ENCODE data around the gene ABCB1.

DNA sequence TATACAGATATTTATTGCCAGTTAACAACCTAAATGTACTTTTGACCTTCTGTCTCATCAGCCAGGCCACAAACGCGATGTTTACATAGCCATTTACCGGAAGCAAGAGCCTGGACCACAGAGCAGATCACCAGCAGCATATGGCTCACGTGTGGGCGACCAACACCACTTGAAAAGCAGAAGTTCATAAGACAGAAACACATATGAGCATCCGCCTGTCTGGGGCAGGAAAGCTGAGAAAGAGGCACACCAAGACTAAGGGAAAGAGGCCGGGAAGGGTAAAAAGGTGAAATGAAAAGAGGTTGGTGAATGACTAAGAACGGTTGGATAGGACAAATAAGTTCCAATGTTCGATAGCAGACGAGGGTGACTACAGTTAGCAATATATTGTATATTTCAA lies 1.3 kb downstream of the ABCB1 start:
- TF ChIP-seq, protein P1, sequence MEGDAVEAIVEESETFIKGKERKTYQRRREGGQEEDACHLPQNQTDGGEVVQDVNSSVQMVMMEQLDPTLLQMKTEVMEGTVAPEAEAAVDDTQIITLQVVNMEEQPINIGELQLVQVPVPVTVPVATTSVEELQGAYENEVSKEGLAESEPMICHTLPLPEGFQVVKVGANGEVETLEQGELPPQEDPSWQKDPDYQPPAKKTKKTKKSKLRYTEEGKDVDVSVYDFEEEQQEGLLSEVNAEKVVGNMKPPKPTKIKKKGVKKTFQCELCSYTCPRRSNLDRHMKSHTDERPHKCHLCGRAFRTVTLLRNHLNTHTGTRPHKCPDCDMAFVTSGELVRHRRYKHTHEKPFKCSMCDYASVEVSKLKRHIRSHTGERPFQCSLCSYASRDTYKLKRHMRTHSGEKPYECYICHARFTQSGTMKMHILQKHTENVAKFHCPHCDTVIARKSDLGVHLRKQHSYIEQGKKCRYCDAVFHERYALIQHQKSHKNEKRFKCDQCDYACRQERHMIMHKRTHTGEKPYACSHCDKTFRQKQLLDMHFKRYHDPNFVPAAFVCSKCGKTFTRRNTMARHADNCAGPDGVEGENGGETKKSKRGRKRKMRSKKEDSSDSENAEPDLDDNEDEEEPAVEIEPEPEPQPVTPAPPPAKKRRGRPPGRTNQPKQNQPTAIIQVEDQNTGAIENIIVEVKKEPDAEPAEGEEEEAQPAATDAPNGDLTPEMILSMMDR (IDR thresholded peaks at IDR 0.05) = no peak
- TF ChIP-seq POLR2A (IDR thresholded peaks at IDR 0.05) = no peak
- no peak for TF ChIP-seq EP300 (IDR thresholded peaks at IDR 0.05)
- TF ChIP-seq POLR2AphosphoS5 (IDR thresholded peaks at IDR 0.05) = no peak
